ENCODE results near the gene KIAA1217. TPM values are rescaled to one million over a fixed set of nuclear protein-coding genes. Genes with fewer than 3 reads are reported as not detected.

KIAA1217 gene
- total and polyA plus RNA-seq, 9 of the 15 experiments (the other 6 are each of a cell fraction or from before 2014, with no cell fraction given), result 0.04 TPM; not detected in 8

DNA sequence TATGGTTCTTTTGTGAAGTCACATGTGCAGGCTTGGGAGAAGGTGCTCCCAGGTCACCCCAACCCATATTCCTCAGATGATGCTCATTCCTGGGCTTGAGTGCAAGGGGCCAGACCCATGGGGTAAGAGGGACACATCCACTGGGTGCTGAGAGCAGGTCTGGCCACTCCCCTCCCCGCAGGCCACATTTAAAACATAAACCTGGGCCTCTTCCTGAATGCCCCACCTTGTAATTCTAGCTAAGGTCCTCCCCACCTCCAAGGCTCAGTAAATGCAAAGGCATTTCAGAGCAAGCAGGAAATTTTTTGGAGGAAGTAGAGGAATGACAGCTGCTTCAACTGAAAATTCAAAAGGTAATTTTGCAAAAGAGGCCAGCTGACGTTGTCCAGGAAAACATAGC lies 342.2 kb downstream of the KIAA1217 start (continued):
- TF ChIP-seq, protein P1, sequence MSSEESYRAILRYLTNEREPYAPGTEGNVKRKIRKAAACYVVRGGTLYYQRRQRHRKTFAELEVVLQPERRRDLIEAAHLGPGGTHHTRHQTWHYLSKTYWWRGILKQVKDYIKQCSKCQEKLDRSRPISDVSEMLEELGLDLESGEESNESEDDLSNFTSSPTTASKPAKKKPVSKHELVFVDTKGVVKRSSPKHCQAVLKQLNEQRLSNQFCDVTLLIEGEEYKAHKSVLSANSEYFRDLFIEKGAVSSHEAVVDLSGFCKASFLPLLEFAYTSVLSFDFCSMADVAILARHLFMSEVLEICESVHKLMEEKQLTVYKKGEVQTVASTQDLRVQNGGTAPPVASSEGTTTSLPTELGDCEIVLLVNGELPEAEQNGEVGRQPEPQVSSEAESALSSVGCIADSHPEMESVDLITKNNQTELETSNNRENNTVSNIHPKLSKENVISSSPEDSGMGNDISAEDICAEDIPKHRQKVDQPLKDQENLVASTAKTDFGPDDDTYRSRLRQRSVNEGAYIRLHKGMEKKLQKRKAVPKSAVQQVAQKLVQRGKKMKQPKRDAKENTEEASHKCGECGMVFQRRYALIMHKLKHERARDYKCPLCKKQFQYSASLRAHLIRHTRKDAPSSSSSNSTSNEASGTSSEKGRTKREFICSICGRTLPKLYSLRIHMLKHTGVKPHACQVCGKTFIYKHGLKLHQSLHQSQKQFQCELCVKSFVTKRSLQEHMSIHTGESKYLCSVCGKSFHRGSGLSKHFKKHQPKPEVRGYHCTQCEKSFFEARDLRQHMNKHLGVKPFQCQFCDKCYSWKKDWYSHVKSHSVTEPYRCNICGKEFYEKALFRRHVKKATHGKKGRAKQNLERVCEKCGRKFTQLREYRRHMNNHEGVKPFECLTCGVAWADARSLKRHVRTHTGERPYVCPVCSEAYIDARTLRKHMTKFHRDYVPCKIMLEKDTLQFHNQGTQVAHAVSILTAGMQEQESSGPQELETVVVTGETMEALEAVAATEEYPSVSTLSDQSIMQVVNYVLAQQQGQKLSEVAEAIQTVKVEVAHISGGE (CRISPR knock-in tag; IDR thresholded peaks at IDR 0.05), result no peak
- TF ChIP-seq, protein P2, sequence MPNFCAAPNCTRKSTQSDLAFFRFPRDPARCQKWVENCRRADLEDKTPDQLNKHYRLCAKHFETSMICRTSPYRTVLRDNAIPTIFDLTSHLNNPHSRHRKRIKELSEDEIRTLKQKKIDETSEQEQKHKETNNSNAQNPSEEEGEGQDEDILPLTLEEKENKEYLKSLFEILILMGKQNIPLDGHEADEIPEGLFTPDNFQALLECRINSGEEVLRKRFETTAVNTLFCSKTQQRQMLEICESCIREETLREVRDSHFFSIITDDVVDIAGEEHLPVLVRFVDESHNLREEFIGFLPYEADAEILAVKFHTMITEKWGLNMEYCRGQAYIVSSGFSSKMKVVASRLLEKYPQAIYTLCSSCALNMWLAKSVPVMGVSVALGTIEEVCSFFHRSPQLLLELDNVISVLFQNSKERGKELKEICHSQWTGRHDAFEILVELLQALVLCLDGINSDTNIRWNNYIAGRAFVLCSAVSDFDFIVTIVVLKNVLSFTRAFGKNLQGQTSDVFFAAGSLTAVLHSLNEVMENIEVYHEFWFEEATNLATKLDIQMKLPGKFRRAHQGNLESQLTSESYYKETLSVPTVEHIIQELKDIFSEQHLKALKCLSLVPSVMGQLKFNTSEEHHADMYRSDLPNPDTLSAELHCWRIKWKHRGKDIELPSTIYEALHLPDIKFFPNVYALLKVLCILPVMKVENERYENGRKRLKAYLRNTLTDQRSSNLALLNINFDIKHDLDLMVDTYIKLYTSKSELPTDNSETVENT (CRISPR knock-in tag; IDR thresholded peaks at IDR 0.05), result no peak
